LoVo (cell line): ENCODE data around the gene USP46.

Experiments
- DNase-seq: peaks from one replicate; pipeline ENCODE4 v3.0.0-alpha.2; 2016; ENCODE audit warnings: low spot score

USP46 gene

GRCh38 chr4:52573551-52573950 is 85.5 kb downstream of the USP46 start:
- DNase-seq = no peak

GRCh38 chr4:52572936-52573485 is 86.1 kb downstream of the USP46 start:
- DNase-seq = no peak

GRCh38 chr4:52568351-52568750 is 90.8 kb downstream of the USP46 start:
- DNase-seq = no peak

GRCh38 chr4:52566136-52567031 is 92.7 kb downstream of the USP46 start:
- no peak for DNase-seq

GRCh38 chr4:52560844-52561280 is 98.2 kb downstream of the USP46 start:
- DNase-seq = no peak

- DNase-seq = no peak
These were observed 103.8 kb downstream of the USP46 start for GRCh38 chr4:52555356-52555716.

- no peak for DNase-seq
These were observed 104.3 kb downstream of the USP46 start for GRCh38 chr4:52554612-52555355.

- peak; percentile 82 for DNase-seq
These were observed 106.3 kb downstream of the USP46 start for GRCh38 chr4:52552778-52553177.

GRCh38 chr4:52551487-52551886 is 107.6 kb downstream of the USP46 start:
- no peak for DNase-seq

GRCh38 chr4:52550186-52550585 is 108.9 kb downstream of the USP46 start:
- no peak for DNase-seq

GRCh38 chr4:52548818-52549570 is 110.1 kb downstream of the USP46 start:
- no peak for DNase-seq

GRCh38 chr4:52546449-52546848 is 112.7 kb downstream of the USP46 start:
- DNase-seq = no peak

GRCh38 chr4:52545099-52546069 is 113.7 kb downstream of the USP46 start:
- peak; percentile 68 for DNase-seq
